Brain pericyte (primary cell): ENCODE results near the gene PYROXD2.

Source experiments
- DNase-seq: peaks from one replicate; pipeline ENCODE4 v3.0.0-alpha.2; 2012; ENCODE audit warnings: low read depth, low spot score

Gene PYROXD2

DNA sequence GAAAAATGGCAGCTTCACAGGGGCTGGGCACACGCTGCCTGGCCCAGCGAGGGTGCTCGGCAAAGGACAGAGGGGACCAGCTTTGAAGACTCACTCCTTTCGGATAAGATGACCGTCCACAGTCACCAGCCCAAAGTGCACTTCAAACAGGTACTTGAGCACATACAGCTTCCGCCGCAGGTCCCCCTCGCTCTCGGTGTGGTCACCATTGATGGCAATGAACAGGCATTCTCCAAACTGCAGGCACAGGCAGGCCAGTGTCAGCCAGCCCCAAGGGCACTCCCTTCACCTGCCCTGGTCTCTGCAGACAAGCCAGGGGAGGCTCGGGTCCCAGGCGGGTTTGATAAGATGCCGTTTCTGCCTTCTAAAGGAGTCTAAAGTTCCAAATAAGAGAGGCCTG is 20.2 kb upstream of the PYROXD2 start:
- no peak for DNase-seq

DNA sequence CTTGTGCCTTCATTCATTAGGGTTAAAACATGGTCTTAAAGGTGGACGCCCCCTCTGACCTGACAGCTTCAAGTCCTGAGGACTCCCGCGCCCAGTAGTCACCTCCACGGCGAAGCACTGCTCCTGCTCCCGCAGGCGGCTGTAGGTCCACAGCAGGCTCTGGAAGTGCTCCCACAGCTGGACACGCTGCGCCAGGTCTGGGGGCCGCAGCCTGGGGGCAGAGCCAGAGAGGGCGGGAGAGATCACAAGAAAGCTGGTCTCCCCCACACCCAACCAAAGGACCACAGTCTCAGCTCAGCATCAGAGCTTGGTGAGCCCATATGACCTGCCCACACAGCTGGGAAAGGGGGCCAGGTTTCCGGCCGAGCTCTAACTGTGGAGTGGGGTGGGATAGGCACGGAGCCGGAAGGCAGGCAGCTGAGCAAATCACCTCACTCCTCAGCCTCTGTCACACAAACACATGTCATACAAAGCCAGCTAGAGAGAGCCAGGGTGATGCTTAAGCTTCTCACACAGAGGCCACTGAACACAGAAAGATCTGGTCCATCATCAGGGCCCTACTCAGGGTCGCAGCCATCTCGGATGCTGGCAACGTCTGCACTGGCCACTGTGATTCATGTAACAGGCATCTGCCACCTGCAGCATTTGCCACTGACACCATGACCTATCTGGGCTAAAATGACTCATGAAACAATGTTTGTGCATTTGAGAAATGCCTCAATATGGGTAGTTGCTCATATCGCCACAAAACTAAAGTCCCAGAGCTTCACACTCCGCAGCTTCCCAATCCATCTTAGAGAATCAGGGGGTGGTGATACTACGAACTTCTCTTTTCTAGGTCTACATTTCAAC is 19.1 kb upstream of the PYROXD2 start:
- DNase-seq, result no peak

DNA sequence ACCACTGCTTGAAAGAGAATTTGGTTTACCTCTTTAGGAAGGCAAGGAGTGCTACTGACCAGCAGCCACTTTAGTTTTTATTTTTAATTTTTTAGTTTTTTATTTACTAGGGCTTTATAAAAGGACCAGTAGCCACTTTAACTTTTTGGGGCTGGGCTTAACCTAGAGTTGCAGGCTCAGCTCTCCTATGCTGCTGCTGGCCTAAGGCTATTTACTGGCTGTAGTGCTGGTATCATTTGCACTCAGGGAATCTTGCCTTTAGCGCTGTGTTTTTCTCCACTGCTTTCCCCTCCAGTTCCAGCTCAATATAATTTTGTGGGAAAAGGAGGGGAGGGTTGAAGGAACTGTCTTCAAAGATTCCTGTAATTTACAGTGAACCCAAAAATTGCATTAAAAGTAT is 18.4 kb upstream of the PYROXD2 start:
- no peak for DNase-seq

DNA sequence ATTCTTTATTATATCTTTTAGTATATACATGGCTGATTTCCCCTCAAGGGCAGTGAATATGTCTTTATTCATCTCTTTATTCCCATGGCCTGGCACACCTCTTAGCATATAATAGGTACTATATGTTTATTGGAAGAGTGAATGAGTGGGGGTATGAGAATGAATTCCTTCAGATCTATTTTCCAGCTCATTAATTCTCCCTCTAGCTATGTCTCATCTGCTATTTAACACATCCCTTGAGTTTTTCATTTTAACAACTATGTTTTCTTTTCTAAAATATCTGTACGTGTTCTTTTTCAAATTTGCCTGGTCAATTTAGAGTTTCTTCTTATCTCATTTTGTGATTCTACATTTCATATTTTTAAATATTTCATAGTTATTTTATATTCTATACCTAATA is 17.3 kb upstream of the PYROXD2 start:
- no peak for DNase-seq

DNA sequence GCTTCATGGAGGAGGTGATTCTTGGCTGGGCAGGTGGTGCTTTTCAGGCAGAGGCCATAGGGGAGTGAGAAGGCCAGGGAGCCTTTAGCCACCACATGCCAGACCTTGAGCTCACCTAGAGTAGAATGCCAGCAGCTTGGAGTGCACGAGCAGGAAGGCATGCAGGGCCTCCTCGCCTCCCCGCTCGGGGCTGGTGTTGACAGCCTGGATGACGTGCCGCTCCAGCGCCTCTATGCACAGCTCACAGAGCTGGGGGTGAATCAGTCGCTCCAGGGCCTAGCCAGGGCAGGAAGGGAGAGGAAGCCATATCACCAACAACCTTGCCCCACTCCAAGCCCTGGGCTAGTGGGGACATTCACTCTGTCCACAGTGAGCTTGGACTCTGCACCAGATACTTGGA is 16.0 kb upstream of the PYROXD2 start:
- no peak for DNase-seq

DNA sequence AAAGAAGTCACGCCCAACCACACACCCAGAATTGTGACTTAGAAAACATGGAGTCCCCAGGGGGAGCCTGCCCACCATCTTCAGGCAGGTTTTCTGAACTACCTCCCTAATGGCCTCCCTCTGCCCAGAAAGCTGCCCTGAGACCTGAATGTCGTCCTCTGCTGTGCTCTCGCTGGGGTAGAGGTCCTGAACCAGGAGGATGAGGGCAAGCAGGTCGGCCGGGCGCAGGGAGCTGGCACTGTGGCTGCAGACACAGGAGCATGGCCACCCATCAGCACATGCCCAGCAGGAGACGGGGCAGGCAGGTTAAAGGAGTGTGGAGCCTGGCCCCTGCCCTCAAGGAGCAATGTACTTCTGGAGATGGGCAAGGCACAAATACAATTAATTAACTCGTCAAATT is 15.4 kb upstream of the PYROXD2 start:
- DNase-seq, result no peak

DNA sequence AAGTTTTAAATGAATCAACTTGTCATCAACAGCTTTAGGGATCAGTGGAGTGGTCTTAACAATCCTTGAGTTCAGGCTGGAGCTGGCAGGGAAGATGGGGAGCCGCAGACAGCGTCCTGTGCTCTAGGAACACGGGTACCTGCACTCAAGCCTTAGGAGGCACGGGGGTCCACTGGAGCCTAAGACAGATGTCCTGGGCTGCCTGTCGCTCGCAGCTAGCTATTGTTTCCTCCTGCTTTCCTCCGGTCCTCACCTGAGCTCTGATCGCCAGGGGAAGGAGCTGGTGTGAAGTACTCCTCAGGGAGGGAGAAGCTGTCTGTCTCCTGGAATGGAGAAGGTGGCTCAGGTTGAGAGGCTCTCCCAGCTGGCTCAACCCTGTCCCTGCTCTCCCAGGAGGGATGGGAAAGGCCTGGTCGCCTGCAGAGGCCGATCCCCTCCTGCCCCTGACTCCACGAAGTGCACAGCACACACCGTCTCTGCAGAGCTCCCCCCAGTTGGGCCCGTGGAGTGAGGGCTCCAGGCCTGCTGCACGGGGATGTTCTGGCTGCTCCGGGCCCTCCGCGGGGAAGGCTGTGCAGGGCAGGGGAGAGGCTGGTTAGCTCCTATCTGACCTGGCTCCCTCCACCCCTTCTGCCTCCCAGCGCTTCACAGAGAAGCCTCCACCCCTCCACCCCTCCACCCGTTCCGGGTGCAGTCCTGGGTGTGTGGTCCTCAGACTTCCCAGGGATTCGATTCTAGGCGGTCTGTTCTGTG is 14.5 kb upstream of the PYROXD2 start:
- DNase-seq, result no peak

DNA sequence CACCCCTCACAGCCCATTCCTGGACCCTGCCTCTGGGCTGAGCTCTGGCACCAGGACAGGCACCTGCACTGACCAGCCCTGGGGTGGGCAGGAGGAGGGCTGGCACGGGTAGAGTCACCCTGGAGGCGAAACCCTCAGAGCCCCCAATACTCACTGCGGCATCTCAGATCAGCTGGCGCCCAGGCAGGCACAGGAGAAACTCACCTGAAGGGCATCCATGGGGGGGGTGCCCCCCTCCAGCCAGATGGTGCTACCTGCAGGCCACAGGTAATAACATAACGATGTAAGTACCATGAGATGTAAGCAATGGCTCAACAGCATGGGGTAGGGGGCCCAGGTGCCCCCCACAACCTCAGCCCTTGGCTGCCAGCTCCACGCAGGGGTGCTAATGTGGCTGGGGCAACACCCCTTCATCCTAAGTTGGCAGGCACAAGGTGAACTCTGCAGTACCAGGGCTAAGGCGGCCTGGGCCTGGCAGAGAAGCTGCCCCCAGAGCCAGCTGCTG is 12.1 kb upstream of the PYROXD2 start:
- no peak for DNase-seq

DNA sequence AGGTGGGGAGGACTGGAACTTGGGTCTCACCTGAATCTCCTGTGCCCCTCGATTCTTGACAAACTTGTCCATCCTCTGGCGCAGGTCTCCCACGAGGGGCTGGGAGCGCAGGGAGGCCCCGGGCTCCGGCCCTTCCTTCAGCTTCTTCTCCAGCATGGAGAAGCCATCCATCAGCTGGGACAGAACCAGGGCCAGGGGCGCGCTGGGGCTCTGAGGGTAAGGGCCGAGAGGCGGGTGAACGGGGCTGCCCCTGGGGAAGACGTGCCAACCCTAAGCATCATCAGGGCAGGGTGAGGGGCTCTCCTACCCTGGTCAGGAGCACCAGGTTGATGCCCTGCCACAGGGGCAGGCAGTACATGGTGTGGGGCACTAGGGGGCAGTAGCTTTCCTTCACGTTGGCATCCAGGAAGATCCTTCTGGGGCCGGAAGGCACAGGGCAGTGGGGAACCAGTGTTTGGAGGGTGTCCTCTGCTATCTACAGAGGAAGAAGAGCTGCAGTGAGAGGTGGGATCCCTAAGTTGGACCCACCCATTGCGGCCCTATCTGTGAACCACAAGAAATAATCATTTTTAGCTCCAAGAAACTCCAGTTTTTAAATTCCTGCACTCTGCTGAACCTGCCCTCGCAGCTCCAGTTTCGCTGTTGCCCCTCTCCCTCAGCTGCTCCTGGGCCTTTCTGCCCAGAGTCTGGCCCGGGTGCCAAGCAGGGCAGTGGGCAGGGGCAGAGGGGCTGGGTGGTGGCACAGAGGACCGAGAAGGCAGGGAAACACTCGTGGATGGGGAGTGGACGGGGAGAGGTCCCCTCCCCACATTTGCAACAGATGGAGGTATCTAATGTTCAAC is 10.8 kb upstream of the PYROXD2 start:
- DNase-seq, result no peak

DNA sequence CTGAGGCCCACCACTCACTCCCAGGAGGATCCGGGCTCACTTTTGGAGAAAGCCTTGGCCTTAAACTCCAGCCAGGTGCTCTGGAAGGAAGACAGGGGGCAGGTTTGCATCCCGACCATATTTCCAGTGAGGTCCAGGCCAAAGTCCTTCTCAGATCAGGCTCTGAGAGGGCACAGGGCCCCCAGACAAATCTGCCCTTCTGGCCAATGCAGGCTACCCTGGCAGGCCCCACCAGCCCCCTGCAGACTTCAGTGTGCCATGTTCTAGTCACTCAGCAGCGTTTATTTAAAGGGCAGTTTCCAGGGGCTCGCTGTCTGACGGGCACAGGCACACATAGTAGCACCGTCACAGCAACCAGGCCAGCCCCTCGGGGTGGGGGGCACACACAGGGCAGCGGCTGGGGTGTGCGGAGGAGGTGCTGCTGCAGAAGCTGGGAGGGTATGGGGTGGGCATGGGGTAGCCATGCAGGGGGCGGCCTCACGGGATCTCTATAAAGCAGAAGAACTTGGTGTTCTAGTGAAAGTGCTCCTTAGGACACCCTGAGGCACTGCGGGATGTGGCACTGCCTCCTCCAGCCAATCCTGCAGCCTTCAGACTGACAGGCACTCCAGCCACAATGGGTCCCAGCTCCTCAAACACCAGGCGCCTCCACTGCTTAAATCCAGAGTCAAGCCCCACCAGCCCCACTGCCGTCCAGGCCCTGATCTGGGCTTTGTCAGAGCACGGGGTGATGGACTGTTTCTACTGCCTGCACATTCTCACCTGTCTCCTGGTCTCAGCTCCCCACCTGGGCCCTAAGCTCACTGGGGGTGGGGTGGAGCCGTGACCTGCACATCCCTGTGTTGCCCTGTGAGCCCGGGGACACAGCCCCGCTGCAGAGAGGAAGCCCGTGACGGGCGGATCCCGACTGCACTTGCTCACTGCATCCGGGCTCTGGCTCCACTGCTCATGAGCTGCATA is 9.6 kb upstream of the PYROXD2 start:
- no peak for DNase-seq

DNA sequence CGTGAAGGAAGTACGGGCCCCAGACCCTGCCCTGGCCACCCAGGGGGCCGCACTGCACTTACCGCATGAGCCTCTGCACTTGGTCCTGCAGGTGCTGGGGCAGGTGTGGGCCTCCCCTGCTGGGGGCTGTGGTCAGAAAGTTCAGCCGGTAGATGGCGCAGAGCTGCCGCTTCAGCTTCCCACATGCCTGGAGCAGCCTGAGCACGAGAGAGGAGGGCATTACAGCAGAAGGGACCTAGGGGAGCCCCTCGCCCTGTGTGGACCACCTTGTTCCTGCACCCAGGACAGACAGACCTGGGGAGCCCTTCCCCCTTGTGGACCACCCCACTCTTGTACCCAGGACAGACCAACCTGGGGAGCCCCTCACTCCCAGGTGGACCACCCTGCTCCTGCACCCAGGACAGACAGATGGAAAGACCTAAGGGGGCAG is 8.7 kb upstream of the PYROXD2 start:
- DNase-seq, result no peak

DNA sequence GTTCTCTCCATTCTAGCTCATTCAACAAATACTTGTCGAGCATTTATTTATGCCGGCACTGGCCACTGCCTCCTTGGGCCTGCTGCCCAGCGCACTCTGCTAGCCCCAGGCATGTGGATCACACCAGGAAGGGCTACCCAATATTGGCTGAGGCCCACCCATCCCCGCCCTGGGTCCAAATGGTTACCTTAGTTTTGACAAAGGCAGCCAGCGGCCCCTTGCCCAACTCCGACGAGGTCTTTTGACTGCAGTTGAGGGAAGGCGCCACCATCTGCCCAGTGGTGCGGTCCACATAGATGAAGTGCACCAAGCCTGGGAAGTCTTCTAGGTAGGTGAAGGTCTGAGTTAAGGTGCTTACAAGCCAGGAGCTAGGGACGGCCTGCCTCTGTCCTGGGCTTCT is 7.2 kb upstream of the PYROXD2 start:
- no peak for DNase-seq

DNA sequence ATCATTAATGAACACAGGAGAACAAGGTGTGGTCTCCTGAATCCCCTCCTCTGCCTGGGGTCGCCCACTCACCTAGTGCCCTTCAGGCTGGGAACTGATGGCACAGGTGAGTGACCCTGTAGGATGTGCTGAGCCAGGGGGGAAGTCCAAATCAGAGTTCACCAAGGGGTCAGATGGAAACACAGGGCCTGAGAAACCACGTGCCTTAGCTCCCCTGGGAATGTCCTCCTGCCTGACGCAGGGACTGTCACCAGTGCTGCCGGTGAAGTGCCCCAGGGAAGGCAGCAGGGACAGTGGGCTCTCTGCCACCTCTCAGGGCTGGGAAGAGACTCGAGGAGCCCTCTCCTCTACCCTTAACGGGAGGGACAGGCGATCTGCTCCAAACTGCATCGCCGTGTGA is 5.8 kb upstream of the PYROXD2 start:
- DNase-seq, result no peak

DNA sequence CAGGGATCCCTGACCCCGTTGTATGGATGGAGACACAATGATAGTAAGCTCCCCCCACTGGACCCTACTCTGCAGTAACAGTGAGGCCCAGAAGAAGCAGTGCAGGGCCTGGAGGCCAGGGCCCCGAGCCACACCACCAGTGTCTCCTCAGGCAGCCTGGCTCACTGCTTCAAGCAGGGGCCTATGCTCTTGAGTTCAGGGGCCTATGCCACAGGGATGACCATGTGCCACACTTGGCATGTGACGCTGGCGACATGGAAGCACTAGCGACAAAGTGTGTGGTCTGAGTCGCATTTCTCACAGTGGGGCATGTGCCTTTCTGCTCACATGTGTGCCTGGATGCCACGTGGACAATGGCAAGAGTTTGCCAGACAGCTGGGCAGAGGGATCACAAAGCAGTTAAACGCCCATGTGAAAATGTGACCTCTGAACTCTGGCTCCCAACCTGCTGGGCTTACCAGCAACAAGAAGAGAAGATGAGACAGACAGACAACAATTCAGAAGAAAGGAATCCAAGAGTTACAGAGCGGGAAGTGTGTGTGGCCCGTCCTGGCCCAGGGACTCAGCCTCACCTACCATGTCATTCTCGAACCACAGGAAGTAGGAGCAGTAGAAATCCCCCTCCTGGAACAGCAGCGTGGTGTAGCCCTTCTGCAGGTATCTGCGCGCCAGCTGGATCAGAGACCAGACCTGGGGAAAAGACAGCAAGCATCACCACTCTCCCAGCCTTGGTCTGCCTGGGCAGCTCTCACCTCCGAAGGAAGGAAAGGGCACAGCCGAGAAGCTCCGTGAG is 4.7 kb upstream of the PYROXD2 start:
- DNase-seq, result no peak

DNA sequence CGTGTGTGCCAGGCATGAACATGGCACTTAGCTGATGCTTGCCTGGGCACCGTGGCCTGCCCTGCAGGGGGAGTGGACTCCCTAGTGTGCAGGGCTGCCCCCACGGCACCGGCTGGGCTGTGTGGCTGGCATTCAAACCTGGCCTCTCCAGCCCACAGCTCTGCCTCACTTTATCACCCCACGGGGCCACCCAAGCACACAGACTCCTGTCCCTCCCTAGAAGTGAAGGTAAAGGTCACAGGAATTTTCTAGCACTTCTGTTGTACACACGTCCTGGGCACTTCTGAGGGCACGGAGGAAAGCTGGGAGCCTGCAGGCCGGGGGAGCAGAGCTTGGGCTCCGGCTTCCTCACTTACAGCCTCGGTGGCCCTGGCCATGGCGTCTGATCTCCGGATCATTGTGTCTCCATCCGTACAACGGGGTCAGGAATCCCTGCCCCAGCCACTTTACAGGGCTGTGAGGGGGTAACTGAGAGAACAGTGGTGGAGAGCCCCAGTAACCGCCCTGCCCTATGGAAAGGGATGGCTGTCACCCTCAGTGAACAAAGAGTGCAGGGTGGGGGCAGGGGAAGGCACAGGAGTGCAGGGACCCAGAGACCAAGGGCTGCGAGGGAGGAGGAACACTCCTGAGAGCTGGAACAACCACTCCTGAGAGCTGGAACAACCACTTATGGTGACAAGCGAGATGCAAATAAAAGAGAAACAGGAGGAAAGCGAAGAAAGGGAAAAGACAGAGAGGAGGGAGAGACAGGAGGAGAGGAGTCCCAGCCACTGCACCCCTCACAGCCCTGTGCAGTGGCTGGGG is 3.9 kb upstream of the PYROXD2 start:
- no peak for DNase-seq

DNA sequence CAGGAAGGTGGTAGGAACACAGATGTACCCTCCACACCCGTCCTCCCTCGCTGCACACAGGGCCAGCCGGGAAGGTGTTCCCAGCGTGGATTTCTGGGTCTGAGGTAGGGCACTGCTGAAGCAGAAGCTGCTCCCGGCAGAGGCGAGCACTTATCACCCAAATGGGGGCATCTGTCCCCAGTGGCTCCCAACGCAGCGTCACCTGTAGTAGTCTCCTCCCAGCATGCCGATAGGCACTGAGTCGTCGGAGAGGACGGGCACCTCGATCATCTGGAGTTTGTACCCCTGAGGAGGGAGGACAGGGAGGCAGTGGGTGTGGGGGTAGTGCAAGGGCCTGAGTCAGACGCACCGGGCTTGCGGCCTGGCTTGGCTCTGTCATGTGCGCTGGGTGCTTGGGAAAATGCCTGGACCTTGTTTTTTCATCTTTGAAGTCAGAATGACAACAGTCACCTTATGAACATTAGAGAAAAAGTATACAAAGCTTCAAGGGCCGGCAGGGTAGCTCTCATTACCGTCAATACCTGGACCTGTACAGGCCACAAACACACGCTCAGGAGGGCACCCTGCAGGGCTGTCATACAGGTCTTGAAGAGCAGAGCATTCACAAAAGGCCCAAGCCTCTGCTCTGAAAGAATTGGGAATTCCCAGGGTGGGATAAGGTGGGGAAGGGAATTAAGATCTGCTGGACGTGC is 3.1 kb upstream of the PYROXD2 start:
- no peak for DNase-seq

DNA sequence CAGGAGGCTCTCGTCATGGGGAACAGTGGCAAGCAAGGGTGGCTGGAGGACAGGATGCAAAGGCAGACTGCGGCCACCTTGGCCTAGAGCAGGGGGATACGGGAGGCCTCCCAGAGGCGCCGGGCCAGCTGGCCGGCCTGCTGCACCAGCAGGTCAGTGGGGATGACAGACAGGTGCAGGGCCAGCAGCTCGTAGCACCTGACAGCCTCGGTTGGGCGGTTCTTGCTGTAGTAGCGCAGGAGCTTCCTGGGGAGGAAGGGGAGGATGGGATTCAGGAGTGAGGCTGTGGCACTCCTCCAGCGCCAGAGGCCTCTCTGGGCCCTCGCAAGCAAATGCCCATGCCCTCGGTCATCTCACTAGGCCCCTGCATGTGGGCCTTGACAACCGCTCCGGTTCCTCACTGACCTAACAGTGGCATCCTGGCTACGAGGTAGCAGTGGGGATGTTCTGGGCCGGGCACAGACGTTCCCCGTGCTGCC is 2.5 kb upstream of the PYROXD2 start:
- DNase-seq, result no peak

DNA sequence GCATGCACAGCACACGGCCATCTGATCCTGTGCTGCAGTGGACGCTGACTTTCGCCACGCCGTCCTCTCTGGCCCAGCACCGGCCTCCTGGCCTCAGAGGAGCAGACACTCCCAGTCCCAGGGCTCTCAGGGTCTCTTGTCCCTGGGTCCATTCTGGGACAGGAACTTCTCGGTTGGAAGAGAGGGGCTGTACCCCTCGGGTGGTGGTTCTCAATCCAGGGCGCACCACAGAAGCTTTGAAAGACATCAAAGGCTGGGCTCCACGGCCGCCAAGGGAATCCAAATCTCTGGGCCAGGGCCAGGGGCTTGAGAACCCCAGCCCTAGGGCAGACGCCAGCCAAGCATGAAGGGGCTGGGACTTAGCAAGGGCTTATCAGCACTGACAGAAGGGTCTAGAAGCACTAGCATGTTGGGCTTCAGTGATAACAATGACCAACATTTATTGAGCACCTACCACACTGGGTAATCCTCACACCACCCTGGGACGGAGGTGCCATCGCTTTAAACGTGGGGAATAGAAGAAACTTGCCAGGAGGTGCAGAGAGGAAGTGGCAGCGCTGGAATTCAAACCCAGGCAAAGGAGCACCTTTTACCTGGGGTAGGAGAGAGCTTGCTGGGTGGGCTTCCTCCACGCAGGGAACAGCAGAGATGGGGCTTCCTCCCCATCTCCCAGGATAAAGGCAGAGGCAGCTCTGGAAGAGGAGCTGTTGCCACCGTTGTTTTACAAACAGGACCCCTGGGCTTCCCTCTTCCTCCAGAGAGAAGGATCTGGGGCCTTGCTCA is 1.8 kb upstream of the PYROXD2 start:
- DNase-seq, result no peak
